ENCODE data around the gene KAZN.
A peak's percentile ranks its signal among the peaks of the same experiment; 100 is the strongest.

KAZN gene

GRCh38 chr1:15023976-15024375 is 425.5 kb downstream of the KAZN start:
- Histone ChIP-seq H4K20me1 (ENCODE audit: insufficient read depth, low read length) (no peaks in the 10 kb centered on the region), H3F3A (ENCODE audit: insufficient read depth, low read length) (no peaks in the 10 kb centered on the region), H3K36me3 (ENCODE audit: insufficient read depth, low read length) (no peaks in the 10 kb centered on the region), H3K4me2 (ENCODE audit: low read length) (no peak overlapping the region), H3K9me3 (ENCODE audit: low read length) (no peaks in the 10 kb centered on the region), H2AFZ (ENCODE audit: low read length) (no peak overlapping the region), H3K9me2 (ENCODE audit: low read depth, low read length) (no peaks in the 10 kb centered on the region), H3K27me3 (ENCODE audit: insufficient read depth, low read length) (no peaks in the 10 kb centered on the region), H3K27ac (ENCODE audit: low read depth, low read length, poor library complexity, severe bottlenecking) (no peak overlapping the region), H3K4me1 (ENCODE audit: insufficient read depth, low read length, severe bottlenecking) (no peaks in the 10 kb centered on the region), H3K79me2 (ENCODE audit: insufficient read depth, low read length) (no peaks in the 10 kb centered on the region), H3K4me3 (ENCODE audit: low read depth, low read length, poor library complexity, severe bottlenecking) (no peak overlapping the region), H3K9ac (ENCODE audit: low read length) (no peak overlapping the region)
- TF ChIP-seq EZH2 (IDR thresholded peaks at IDR 0.05; ENCODE audit: borderline replicate concordance, low read length) = no peak
- TF ChIP-seq, protein P1, sequence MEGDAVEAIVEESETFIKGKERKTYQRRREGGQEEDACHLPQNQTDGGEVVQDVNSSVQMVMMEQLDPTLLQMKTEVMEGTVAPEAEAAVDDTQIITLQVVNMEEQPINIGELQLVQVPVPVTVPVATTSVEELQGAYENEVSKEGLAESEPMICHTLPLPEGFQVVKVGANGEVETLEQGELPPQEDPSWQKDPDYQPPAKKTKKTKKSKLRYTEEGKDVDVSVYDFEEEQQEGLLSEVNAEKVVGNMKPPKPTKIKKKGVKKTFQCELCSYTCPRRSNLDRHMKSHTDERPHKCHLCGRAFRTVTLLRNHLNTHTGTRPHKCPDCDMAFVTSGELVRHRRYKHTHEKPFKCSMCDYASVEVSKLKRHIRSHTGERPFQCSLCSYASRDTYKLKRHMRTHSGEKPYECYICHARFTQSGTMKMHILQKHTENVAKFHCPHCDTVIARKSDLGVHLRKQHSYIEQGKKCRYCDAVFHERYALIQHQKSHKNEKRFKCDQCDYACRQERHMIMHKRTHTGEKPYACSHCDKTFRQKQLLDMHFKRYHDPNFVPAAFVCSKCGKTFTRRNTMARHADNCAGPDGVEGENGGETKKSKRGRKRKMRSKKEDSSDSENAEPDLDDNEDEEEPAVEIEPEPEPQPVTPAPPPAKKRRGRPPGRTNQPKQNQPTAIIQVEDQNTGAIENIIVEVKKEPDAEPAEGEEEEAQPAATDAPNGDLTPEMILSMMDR (IDR thresholded peaks at IDR 0.05; ENCODE audit: low read length) = no peak

DNA sequence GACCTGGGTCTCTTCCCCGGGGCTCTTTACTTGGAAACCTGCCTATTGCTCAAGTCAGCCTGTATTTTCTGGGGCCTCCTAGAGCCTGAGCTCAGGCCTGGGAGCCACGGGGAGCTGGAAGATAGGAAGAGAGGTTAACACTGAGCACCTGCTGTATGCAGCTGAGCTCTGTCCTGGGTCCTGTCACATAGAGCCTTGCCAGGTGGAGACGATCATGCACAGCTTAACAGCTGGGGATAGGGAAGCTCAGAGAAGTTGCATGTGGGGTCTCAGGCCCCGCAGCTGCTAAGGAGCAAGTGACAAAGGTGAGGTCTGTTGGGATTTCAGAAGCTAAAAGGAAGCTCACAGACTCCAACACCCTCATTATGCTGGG is 427.6 kb downstream of the KAZN start:
- Histone ChIP-seq H3K9ac (ENCODE audit: low read length) (no peak overlapping the region), H2AFZ (ENCODE audit: low read length) (no peak overlapping the region), H3K27me3 (ENCODE audit: insufficient read depth, low read length) (no peaks in the 10 kb centered on the region), H3K4me1 (ENCODE audit: insufficient read depth, low read length, severe bottlenecking) (no peaks in the 10 kb centered on the region), H3K9me3 (ENCODE audit: low read length) (no peaks in the 10 kb centered on the region), H3K4me2 (ENCODE audit: low read length) (no peak overlapping the region), H3K9me2 (ENCODE audit: low read depth, low read length) (no peaks in the 10 kb centered on the region), H3K27ac (ENCODE audit: low read depth, low read length, poor library complexity, severe bottlenecking) (no peak overlapping the region), H3K79me2 (ENCODE audit: insufficient read depth, low read length) (no peaks in the 10 kb centered on the region), H3K4me3 (ENCODE audit: low read depth, low read length, poor library complexity, severe bottlenecking) (no peak overlapping the region), H3K36me3 (ENCODE audit: insufficient read depth, low read length) (no peaks in the 10 kb centered on the region), H3F3A (ENCODE audit: insufficient read depth, low read length) (no peaks in the 10 kb centered on the region), H4K20me1 (ENCODE audit: insufficient read depth, low read length) (no peaks in the 10 kb centered on the region)
- no peak for TF ChIP-seq EZH2 (IDR thresholded peaks at IDR 0.05; ENCODE audit: borderline replicate concordance, low read length)
- TF ChIP-seq, protein P1 (IDR thresholded peaks at IDR 0.05; ENCODE audit: low read length) = no peak

- Histone ChIP-seq H3K4me2 (ENCODE audit: low read length) (no peak overlapping the region), H2AFZ (ENCODE audit: low read length) (no peak overlapping the region), H3K4me1 (ENCODE audit: insufficient read depth, low read length, severe bottlenecking) (no peaks in the 10 kb centered on the region), H3K36me3 (ENCODE audit: insufficient read depth, low read length) (no peaks in the 10 kb centered on the region), H3K27me3 (ENCODE audit: insufficient read depth, low read length) (no peaks in the 10 kb centered on the region), H3F3A (ENCODE audit: insufficient read depth, low read length) (no peaks in the 10 kb centered on the region), H3K4me3 (ENCODE audit: low read depth, low read length, poor library complexity, severe bottlenecking) (no peak overlapping the region), H3K27ac (ENCODE audit: low read depth, low read length, poor library complexity, severe bottlenecking) (no peak overlapping the region), H4K20me1 (ENCODE audit: insufficient read depth, low read length) (no peaks in the 10 kb centered on the region), H3K9me2 (ENCODE audit: low read depth, low read length) (no peaks in the 10 kb centered on the region), H3K79me2 (ENCODE audit: insufficient read depth, low read length) (no peaks in the 10 kb centered on the region), H3K9ac (ENCODE audit: low read length) (no peak overlapping the region), H3K9me3 (ENCODE audit: low read length) (no peaks in the 10 kb centered on the region)
- TF ChIP-seq, protein P1 (IDR thresholded peaks at IDR 0.05; ENCODE audit: low read length) = peak; percentile 94
- TF ChIP-seq EZH2 (IDR thresholded peaks at IDR 0.05; ENCODE audit: borderline replicate concordance, low read length) = no peak
Measured at GRCh38 chr1:15027515-15027986, 429.1 kb downstream of the KAZN start.
